ENCODE results near the gene PTX3.

The PTX3 gene

GRCh38 chr3:157447026-157447694 lies 10.5 kb downstream of the PTX3 start:
- TF ChIP-seq EZH2phosphoT487 (IDR thresholded peaks at IDR 0.05; ENCODE audit: borderline replicate concordance): no peak
- peak; percentile 73 for TF ChIP-seq CTCF (conservative IDR thresholded peaks at IDR 0.05; ENCODE audit: low read length)
- Histone ChIP-seq H3K79me2 (ENCODE audit: insufficient read depth, low read length) (no peaks in the 10 kb centered on the region), H3K4me2 (ENCODE audit: low read depth, low read length, poor library complexity, severe bottlenecking) (no peak overlapping the region), H3K36me3 (ENCODE audit: insufficient read depth, low read length) (no peaks in the 10 kb centered on the region), H2AFZ (ENCODE audit: low read length) (no peak overlapping the region), H3K27me3 (ENCODE audit: insufficient read depth, low read length, poor library complexity, severe bottlenecking) (no peaks in the 10 kb centered on the region), H3K4me1 (ENCODE audit: insufficient read depth, low read length, poor library complexity, severe bottlenecking) (no peaks in the 10 kb centered on the region), H3F3A (ENCODE audit: low read depth) (no peaks in the 10 kb centered on the region), H3K9me2 (replicated peaks; ENCODE audit: low read depth, low read length) (no peaks in the 10 kb centered on the region), H3K9me3 (ENCODE audit: insufficient read depth, low read depth, low read length) (no peaks in the 10 kb centered on the region), H3K9ac (ENCODE audit: low read depth, low read length, poor library complexity, severe bottlenecking) (no peak overlapping the region), H4K20me1 (ENCODE audit: insufficient read depth, low read length, poor library complexity, severe bottlenecking) (no peaks in the 10 kb centered on the region), H3K4me3 (ENCODE audit: low read length, poor library complexity, severe bottlenecking) (no peak overlapping the region)

DNA sequence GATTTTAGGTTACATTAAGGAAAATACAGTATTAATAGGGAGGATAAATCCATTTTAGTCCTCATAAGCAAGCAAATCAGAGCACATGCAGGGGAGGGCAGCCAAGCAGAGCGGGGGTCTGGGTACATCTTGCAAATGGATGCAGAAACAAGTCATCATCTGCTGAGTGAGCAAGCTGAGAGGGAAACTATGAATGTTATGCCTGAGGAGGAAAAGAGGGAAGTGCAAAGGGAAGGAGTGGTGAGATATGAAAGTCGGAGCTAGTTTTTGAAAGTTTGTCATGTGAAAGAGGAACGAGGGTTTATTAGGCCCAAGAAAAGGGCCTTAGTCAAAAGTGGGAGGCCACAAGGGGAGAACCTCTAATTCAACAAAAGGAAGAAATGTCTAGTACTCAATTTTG lies 15.4 kb downstream of the PTX3 start:
- no peaks in the 10 kb centered on the region for H3K9me2 ChIP-seq (replicated peaks; ENCODE audit: low read depth, low read length)
- H3K4me2 ChIP-seq (ENCODE audit: low read depth, low read length, poor library complexity, severe bottlenecking): no peak overlapping the region
- no peaks in the 10 kb centered on the region for H3F3A ChIP-seq (ENCODE audit: low read depth)
- TF ChIP-seq EZH2phosphoT487 (IDR thresholded peaks at IDR 0.05; ENCODE audit: borderline replicate concordance) (no peak), CTCF (conservative IDR thresholded peaks at IDR 0.05; ENCODE audit: low read length) (no peak)
- no peaks in the 10 kb centered on the region for H3K79me2 ChIP-seq (ENCODE audit: insufficient read depth, low read length)
- no peaks in the 10 kb centered on the region for H3K36me3 ChIP-seq (ENCODE audit: insufficient read depth, low read length)
- H4K20me1 ChIP-seq (ENCODE audit: insufficient read depth, low read length, poor library complexity, severe bottlenecking): no peaks in the 10 kb centered on the region
- no peak overlapping the region for H2AFZ ChIP-seq (ENCODE audit: low read length)
- no peaks in the 10 kb centered on the region for H3K27me3 ChIP-seq (ENCODE audit: insufficient read depth, low read length, poor library complexity, severe bottlenecking)
- H3K9ac ChIP-seq (ENCODE audit: low read depth, low read length, poor library complexity, severe bottlenecking): no peak overlapping the region
- H3K4me3 ChIP-seq (ENCODE audit: low read length, poor library complexity, severe bottlenecking): no peak overlapping the region
- H3K4me1 ChIP-seq (ENCODE audit: insufficient read depth, low read length, poor library complexity, severe bottlenecking): no peaks in the 10 kb centered on the region
- no peaks in the 10 kb centered on the region for H3K9me3 ChIP-seq (ENCODE audit: insufficient read depth, low read depth, low read length)

- no peaks in the 10 kb centered on the region for H3K4me1 ChIP-seq (ENCODE audit: insufficient read depth, low read length, poor library complexity, severe bottlenecking)
- TF ChIP-seq CTCF (conservative IDR thresholded peaks at IDR 0.05; ENCODE audit: low read length): no peak
- no peak for TF ChIP-seq EZH2phosphoT487 (IDR thresholded peaks at IDR 0.05; ENCODE audit: borderline replicate concordance)
- no peaks in the 10 kb centered on the region for H3F3A ChIP-seq (ENCODE audit: low read depth)
- H3K9me2 ChIP-seq (replicated peaks; ENCODE audit: low read depth, low read length): no peaks in the 10 kb centered on the region
- no peak overlapping the region for H2AFZ ChIP-seq (ENCODE audit: low read length)
- H3K79me2 ChIP-seq (ENCODE audit: insufficient read depth, low read length): no peaks in the 10 kb centered on the region
- H3K36me3 ChIP-seq (ENCODE audit: insufficient read depth, low read length): no peaks in the 10 kb centered on the region
- H3K4me2 ChIP-seq (ENCODE audit: low read depth, low read length, poor library complexity, severe bottlenecking): no peak overlapping the region
- no peaks in the 10 kb centered on the region for H3K9me3 ChIP-seq (ENCODE audit: insufficient read depth, low read depth, low read length)
- no peak overlapping the region for H3K9ac ChIP-seq (ENCODE audit: low read depth, low read length, poor library complexity, severe bottlenecking)
- H3K4me3 ChIP-seq (ENCODE audit: low read length, poor library complexity, severe bottlenecking): no peak overlapping the region
- H4K20me1 ChIP-seq (ENCODE audit: insufficient read depth, low read length, poor library complexity, severe bottlenecking): no peaks in the 10 kb centered on the region
- H3K27me3 ChIP-seq (ENCODE audit: insufficient read depth, low read length, poor library complexity, severe bottlenecking): no peaks in the 10 kb centered on the region
Measured at GRCh38 chr3:157453824-157454223, 17.2 kb downstream of the PTX3 start.
